GM12892 (cell line): ENCODE results near the gene TSPAN5.

Experiments
- POLR2A ChIP-seq: IDR thresholded peaks from 2 replicates; pipeline ENCODE4 v1.6.1; 2011; ENCODE audit warnings: low read depth, low read length, control low read depth
- TAF1 ChIP-seq: IDR thresholded peaks from 2 replicates; pipeline ENCODE4 v1.6.1; 2011; ENCODE audit warnings: low read depth, mild to moderate bottlenecking, control low read depth, low read length, borderline replicate concordance

GRCh38 chr4:98639523-98639922 is 18.9 kb downstream of the TSPAN5 start:
- TF ChIP-seq POLR2A (no peak), TAF1 (no peak)
